Epithelial cell of proximal tubule (primary cell): ENCODE data around the gene GAP43. TPM values are rescaled to one million over a fixed set of nuclear protein-coding genes. Genes with fewer than 3 reads are reported as not detected.

Source experiments
- DNase-seq: peaks from one replicate; pipeline ENCODE4 v3.0.0-alpha.2; 2011; ENCODE audit warnings: low read depth
- H3K4me3 ChIP-seq: 2 replicates; pipeline ENCODE4 v1.5.1; 2011; ENCODE audit warnings: low read depth, mild to moderate bottlenecking, low read length
- CTCF ChIP-seq: conservative IDR thresholded peaks from 2 replicates; pipeline ENCODE4 v1.5.1; 2012; ENCODE audit warnings: low read depth, mild to moderate bottlenecking, low read length
- total RNA-seq: library from RNA; depleted of rRNA; stranded (reverse); fragments of >200 nt; gene quantifications from 2 replicates; pipeline ENCODE4 v1.2.3, GENCODE V29; 2015

Gene GAP43
- total RNA-seq, 1 donor from 2014 or later, result not detected

- peak overlapping the region; percentile 79 for H3K4me3 ChIP-seq
- TF ChIP-seq CTCF, result no peak
- DNase-seq, result no peak
These were observed 36.2 kb downstream of the GAP43 start for GRCh38 chr3:115659253-115660220.

- DNase-seq, result no peak
- TF ChIP-seq CTCF, result no peak
- H3K4me3 ChIP-seq, result no peak overlapping the region
These were observed 37.5 kb downstream of the GAP43 start for GRCh38 chr3:115660646-115661337.

GRCh38 chr3:115662356-115662755, 39.0 kb downstream of the GAP43 start:
- no peak overlapping the region for H3K4me3 ChIP-seq
- no peak for TF ChIP-seq CTCF
- no peak for DNase-seq

- no peak for TF ChIP-seq CTCF
- no peak for DNase-seq
These were observed 40.1 kb downstream of the GAP43 start for GRCh38 chr3:115663414-115663813.

GRCh38 chr3:115666081-115666480, 42.8 kb downstream of the GAP43 start:
- no peak overlapping the region for H3K4me3 ChIP-seq
- DNase-seq, result no peak
- TF ChIP-seq CTCF, result no peak

More at GRCh38 chr3:115663414-115663813, 40.1 kb downstream of the GAP43 start:
- H3K4me3 ChIP-seq, result no peak overlapping the region

GRCh38 chr3:115666920-115667737, 43.8 kb downstream of the GAP43 start:
- no peak for TF ChIP-seq CTCF

More at GRCh38 chr3:115666920-115667737, 43.8 kb downstream of the GAP43 start:
- no peak overlapping the region for H3K4me3 ChIP-seq
- DNase-seq, result no peak
